Measurements from ENCODE around the gene RPRD1A. TPM values are rescaled to one million over a fixed set of nuclear protein-coding genes. Genes with fewer than 3 reads are reported as not detected.
"Not testable (repeated sequence)": the region's sequence is repeated elsewhere in the genome, so short reads cannot be mapped to it uniquely, and the experiment has no call there.

Gene RPRD1A
- polyA plus RNA-seq, 1 of the 3 experiments (the other 2 are of a cell fraction) = 28.9 TPM

DNA sequence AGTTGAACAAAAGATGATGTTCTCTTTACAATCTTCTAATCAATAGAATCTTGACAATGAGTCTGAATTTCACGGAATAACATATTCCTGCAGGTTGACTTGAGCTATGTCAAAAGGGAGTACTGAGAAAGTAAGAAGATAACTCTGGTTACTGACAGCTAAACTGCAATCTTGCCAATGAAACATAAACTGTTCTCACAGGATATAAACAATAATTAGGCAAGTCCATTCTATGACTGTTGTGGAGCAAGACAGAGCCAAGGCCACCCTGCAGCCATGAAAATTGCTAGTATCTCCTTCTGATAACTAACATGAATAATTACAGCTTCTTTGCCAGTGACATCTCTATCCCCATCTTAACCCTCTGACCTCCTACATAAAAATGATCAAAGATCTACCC, 6.3 kb upstream of the RPRD1A start:
- 94% methylated on average over 1 of the region's 1 CpG for WGBS (ENCODE audit: low lambda C conversion rate)
- no peaks in the 10 kb centered on the region for H3K9me3 ChIP-seq
- POLR2A ChIA-PET = no interaction called here

DNA sequence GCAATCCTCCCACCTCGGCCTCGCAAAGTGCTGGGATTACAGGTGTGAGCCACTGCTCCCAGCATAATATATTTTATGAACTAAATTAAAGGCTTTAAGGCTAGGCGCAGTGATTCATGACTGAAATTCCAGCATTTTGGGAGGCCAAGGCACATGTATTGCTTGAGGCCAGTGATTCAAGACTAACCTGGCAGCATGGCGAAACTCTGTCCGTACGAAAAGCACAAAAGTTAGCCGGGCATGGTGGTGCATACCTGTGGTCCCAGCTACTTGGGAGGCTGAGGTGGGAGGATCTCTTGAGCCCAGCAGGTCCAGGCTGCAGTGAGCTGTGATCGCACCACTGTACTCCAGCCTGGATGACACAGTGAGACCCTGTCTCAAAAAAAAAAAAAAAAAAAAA, 5.0 kb upstream of the RPRD1A start:
- H3K9me2 ChIP-seq; H3K27ac ChIP-seq (ENCODE audit: low read depth in 2 of 2, low read length in 1 of 2); H4K20me1 ChIP-seq (ENCODE audit: insufficient read depth); H3K27me3 ChIP-seq (ENCODE audit: insufficient read depth); H3K79me2 ChIP-seq (ENCODE audit: insufficient read depth); H2AFZ ChIP-seq (ENCODE audit: low read depth); POLR2A ChIA-PET; H3F3A ChIP-seq (replicated peaks; ENCODE audit: insufficient read depth); DNase-seq; H3K9me3 ChIP-seq; H3K4me1 ChIP-seq (ENCODE audit: control insufficient read depth in 1 of 2, insufficient read depth in 2 of 2, low read depth in 1 of 2, low read length in 1 of 2); H3K9ac ChIP-seq; H3K4me3 ChIP-seq (ENCODE audit: low read depth in 2 of 2, low read length in 1 of 2); CTCF ChIA-PET; H3K36me3 ChIP-seq (replicated peaks in 1 of 2; ENCODE audit: control insufficient read depth in 1 of 2, insufficient read depth in 2 of 2, low read length in 1 of 2); H3K4me2 ChIP-seq: not testable (repeated sequence)
- 92% methylated on average over 8 of the region's 8 CpGs for WGBS (ENCODE audit: low lambda C conversion rate)

More for the DNA sequence above, 6.3 kb upstream of the RPRD1A start:
- no peaks in the 10 kb centered on the region; the same call in 1 of the 2 replicates for H3K9me2 ChIP-seq
- H3K27ac ChIP-seq (ENCODE audit: low read depth in 2 of 2, low read length in 1 of 2) = no peak overlapping the region
- H3F3A ChIP-seq (replicated peaks; ENCODE audit: insufficient read depth) = no peaks in the 10 kb centered on the region
- DNase-seq = no peak
- H4K20me1 ChIP-seq (ENCODE audit: insufficient read depth) = no peaks in the 10 kb centered on the region
- H2AFZ ChIP-seq (ENCODE audit: low read depth) = no peak overlapping the region
- CTCF ChIA-PET = interaction anchor here (1.1 to 1.5 kb wide), 2 partner anchors 11 to 56 kb away, joined by 3 to 4 read pairs; no protein-coding TSS in a partner anchor
- no peaks in the 10 kb centered on the region for H3K36me3 ChIP-seq (replicated peaks in 1 of 2; ENCODE audit: control insufficient read depth in 1 of 2, insufficient read depth in 2 of 2, low read length in 1 of 2)
- no peak for TF ChIP-seq GABPA (IDR thresholded peaks at IDR 0.05; ENCODE audit: low read depth)
- TF ChIP-seq EP300 (IDR thresholded peaks at IDR 0.05; ENCODE audit: borderline replicate concordance in 1 of 2, low read depth in 1 of 2, low read length in 1 of 2) = no peak
- TF ChIP-seq RCOR1 (IDR thresholded peaks at IDR 0.05; ENCODE audit: low read length) = no peak
- no peak for TF ChIP-seq NFIC (IDR thresholded peaks at IDR 0.05; ENCODE audit: borderline replicate concordance)
- TF ChIP-seq NRF1 (IDR thresholded peaks at IDR 0.05; ENCODE audit: low read depth, low read length) = no peak
- no peak for TF ChIP-seq ELF1 (IDR thresholded peaks at IDR 0.05)
- TF ChIP-seq, protein P1, sequence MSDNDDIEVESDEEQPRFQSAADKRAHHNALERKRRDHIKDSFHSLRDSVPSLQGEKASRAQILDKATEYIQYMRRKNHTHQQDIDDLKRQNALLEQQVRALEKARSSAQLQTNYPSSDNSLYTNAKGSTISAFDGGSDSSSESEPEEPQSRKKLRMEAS (IDR thresholded peaks at IDR 0.05; ENCODE audit: low read depth) = no peak
- TF ChIP-seq USF2 (IDR thresholded peaks at IDR 0.05; ENCODE audit: borderline replicate concordance, low read depth, low read length) = no peak
- TF ChIP-seq TCF12 (IDR thresholded peaks at IDR 0.05) = no peak
- TF ChIP-seq, protein P2, sequence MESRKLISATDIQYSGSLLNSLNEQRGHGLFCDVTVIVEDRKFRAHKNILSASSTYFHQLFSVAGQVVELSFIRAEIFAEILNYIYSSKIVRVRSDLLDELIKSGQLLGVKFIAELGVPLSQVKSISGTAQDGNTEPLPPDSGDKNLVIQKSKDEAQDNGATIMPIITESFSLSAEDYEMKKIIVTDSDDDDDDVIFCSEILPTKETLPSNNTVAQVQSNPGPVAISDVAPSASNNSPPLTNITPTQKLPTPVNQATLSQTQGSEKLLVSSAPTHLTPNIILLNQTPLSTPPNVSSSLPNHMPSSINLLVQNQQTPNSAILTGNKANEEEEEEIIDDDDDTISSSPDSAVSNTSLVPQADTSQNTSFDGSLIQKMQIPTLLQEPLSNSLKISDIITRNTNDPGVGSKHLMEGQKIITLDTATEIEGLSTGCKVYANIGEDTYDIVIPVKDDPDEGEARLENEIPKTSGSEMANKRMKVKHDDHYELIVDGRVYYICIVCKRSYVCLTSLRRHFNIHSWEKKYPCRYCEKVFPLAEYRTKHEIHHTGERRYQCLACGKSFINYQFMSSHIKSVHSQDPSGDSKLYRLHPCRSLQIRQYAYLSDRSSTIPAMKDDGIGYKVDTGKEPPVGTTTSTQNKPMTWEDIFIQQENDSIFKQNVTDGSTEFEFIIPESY (IDR thresholded peaks at IDR 0.05; ENCODE audit: borderline replicate concordance, low read depth) = no peak
- TF ChIP-seq FOSL2 (IDR thresholded peaks at IDR 0.05; ENCODE audit: borderline replicate concordance, low read depth) = no peak
- no peak for TF ChIP-seq RFX5 (IDR thresholded peaks at IDR 0.05; ENCODE audit: low read length)
- no peak overlapping the region for H3K9ac ChIP-seq
- H3K4me2 ChIP-seq = no peak overlapping the region
- no peaks in the 10 kb centered on the region for H3K4me1 ChIP-seq (ENCODE audit: control insufficient read depth in 1 of 2, insufficient read depth in 2 of 2, low read depth in 1 of 2, low read length in 1 of 2)
- no peaks in the 10 kb centered on the region for H3K79me2 ChIP-seq (ENCODE audit: insufficient read depth)
- no peak overlapping the region for H3K4me3 ChIP-seq (ENCODE audit: low read depth in 2 of 2, low read length in 1 of 2)
- H3K27me3 ChIP-seq (ENCODE audit: insufficient read depth) = no peaks in the 10 kb centered on the region; the same call in 1 of the 2 replicates

Data from SK-N-SH (cell line).